ENCODE measurements around the gene ERN1. TPM values are rescaled to one million over a fixed set of nuclear protein-coding genes. Genes with fewer than 3 reads are reported as not detected.

Gene ERN1
- total and polyA plus RNA-seq, 2 of the 13 experiments (the other 11 are each of a cell fraction or from before 2014, with no cell fraction given): 6.0 to 12.7 TPM

DNA sequence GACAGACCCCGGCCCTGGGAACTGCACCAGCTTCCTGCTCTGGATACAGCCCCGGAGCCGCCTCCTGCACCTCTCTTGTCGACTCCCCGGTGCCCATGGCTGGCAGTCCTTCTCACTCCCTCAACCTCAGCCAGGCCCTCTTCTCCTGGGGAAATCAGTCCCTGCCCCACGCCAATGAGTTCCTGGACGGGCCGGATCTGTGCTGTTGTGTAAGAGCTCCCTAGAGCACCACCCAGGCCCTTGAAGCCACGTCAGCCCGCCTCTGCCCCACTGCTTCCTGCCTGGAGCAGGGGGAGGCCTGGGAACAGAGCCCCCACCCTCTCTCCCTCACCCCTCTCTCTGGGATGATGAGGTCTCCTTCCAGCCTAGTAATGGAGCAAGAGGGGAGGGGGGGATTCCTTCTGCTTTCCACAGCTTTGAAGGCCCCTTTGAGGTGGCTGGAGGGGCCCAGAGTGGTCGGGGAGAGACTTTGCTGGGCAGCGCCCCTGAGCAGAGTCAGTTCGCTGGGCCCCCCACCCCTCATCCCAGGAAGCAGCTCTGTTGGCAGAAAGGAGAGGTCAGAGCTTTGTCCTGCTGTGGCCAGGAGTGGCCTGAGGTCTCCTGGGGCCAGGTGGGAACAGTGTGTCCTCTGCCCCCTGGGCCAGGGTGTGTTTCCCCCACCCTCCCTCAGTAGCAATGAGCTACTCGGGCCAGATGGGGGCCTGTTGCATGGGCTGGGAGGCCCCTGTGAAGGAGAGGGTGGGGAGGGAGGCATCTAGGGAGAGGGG lies 128.0 kb downstream of the ERN1 start (continued):
- TF ChIP-seq PAXIP1 (CRISPR knock-in tag; conservative IDR thresholded peaks at IDR 0.05): no peak
- TF ChIP-seq ZSCAN30 (CRISPR knock-in tag; IDR thresholded peaks at IDR 0.05): no peak

- Histone ChIP-seq H3K4me1 (ENCODE audit: insufficient read depth, low read length) (peaks cover 62% of the 10 kb centered on the region), H3K4me2 (ENCODE audit: low read depth, low read length) (peak overlapping the region; percentile 28; the same call in 1 of the 2 replicates), H2AFZ (ENCODE audit: low read length) (no peak overlapping the region), H3K9ac (ENCODE audit: insufficient read depth, low read depth, low read length) (no peak overlapping the region), H3K36me3 (replicated peaks in 1 of 2; ENCODE audit: control insufficient read depth in 1 of 2, insufficient read depth in 2 of 2, low read length in 2 of 2) (no peaks in the 10 kb centered on the region), H4K20me1 (ENCODE audit: insufficient read depth, low read length) (no peaks in the 10 kb centered on the region), H3K4me3 (replicated peaks in 1 of 3; ENCODE audit: insufficient read depth in 1 of 3, low read depth in 2 of 3, low read length in 3 of 3) (no peak overlapping the region; a peak in 1 of 6 replicates), H3K79me2 (ENCODE audit: insufficient read depth, low read length) (no peaks in the 10 kb centered on the region), H3K27me3 (ENCODE audit: control insufficient read depth in 1 of 2, insufficient read depth in 2 of 2, low read length in 2 of 2) (peaks cover 7 to 22% of the 10 kb centered on the region in 2 experiments; a peak in 4 of 5 replicates), H3K9me3 (ENCODE audit: low read length) (no peaks in the 10 kb centered on the region), H3K27ac (ENCODE audit: extremely low read length, insufficient read depth, low read length) (no peak overlapping the region)
- POLR2A ChIA-PET: interaction anchor here (0.5 kb wide), 1 partner anchor 713 kb away, joined by 3 read pairs; no protein-coding TSS in a partner anchor
- DNase-seq (ENCODE audit: low spot score) (no peak), FAIRE-seq (no peak), ATAC-seq (no peak)
- WGBS (ENCODE audit: low lambda C conversion rate): 50% methylated on average over 7 of the region's 7 CpGs
- intact Hi-C loops (cut with micrococcal nuclease; ENCODE audit: unreplicated experiment): no loop called here
- BruUV-seq (replicated peaks): no TSS peak
- CTCF ChIA-PET (ENCODE audit: low intra/inter-chr PET ratio, low total read pairs): no interaction called here
- in situ Hi-C loops (cut with HindIII; ENCODE audit: extremely low pct_ligation_motif_present, low pct_unique_long_range_greater_than_20kb): no loop called here
- TF ChIP-seq MLXIP (CRISPR knock-in tag; IDR thresholded peaks at IDR 0.05; ENCODE audit: borderline replicate concordance) (no peak), SMAD9 (CRISPR knock-in tag; IDR thresholded peaks at IDR 0.05) (no peak), ZNF562 (CRISPR knock-in tag; IDR thresholded peaks at IDR 0.05; ENCODE audit: borderline replicate concordance) (no peak), ZFAT (CRISPR knock-in tag; conservative IDR thresholded peaks at IDR 0.05) (no peak), ZMYM3 (CRISPR knock-in tag; IDR thresholded peaks at IDR 0.05) (no peak), ZNF432 (CRISPR knock-in tag; IDR thresholded peaks at IDR 0.05; ENCODE audit: borderline replicate concordance) (no peak), ZKSCAN8 (CRISPR knock-in tag; IDR thresholded peaks at IDR 0.05; ENCODE audit: borderline replicate concordance) (no peak), KLF9 (CRISPR knock-in tag; IDR thresholded peaks at IDR 0.05; ENCODE audit: low read depth) (no peak), THAP11 (CRISPR knock-in tag; IDR thresholded peaks at IDR 0.05) (no peak)
- TF ChIP-seq, protein P1, sequence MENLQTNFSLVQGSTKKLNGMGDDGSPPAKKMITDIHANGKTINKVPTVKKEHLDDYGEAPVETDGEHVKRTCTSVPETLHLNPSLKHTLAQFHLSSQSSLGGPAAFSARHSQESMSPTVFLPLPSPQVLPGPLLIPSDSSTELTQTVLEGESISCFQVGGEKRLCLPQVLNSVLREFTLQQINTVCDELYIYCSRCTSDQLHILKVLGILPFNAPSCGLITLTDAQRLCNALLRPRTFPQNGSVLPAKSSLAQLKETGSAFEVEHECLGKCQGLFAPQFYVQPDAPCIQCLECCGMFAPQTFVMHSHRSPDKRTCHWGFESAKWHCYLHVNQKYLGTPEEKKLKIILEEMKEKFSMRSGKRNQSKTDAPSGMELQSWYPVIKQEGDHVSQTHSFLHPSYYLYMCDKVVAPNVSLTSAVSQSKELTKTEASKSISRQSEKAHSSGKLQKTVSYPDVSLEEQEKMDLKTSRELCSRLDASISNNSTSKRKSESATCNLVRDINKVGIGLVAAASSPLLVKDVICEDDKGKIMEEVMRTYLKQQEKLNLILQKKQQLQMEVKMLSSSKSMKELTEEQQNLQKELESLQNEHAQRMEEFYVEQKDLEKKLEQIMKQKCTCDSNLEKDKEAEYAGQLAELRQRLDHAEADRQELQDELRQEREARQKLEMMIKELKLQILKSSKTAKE (CRISPR knock-in tag; IDR thresholded peaks at IDR 0.05; ENCODE audit: borderline replicate concordance): no peak
Measured at GRCh38 chr17:64001091-64001579, 128.8 kb downstream of the ERN1 start.

All from HepG2 (cell line).